Dendritic cell treated with granulocyte-macrophage colony-stimulating factor and Interleukin-4, amounts not matched to agents 40 ng/mL and 50 ng/mL, for 4 days (primary cell): ENCODE data around the gene ANKDD1A.
A peak's percentile ranks its signal among the peaks of the same experiment; 100 is the strongest.

Experiments used
- H3K27ac Mint-ChIP-seq: one replicate; pipeline ENCODE4 v1.8.0; 2022; ENCODE audit warnings: mild to moderate bottlenecking, mixed read lengths
- H3K27me3 Mint-ChIP-seq: one replicate; pipeline ENCODE4 v1.8.0; 2022; ENCODE audit warnings: mild to moderate bottlenecking, mixed read lengths
- H3K36me3 Mint-ChIP-seq: one replicate; pipeline ENCODE4 v1.8.0; 2022; ENCODE audit warnings: low read depth, mixed read lengths
- H3K4me1 Mint-ChIP-seq: one replicate; pipeline ENCODE4 v1.8.0; 2022; ENCODE audit warnings: low read depth, mixed read lengths
- H3K4me3 Mint-ChIP-seq: one replicate; pipeline ENCODE4 v1.8.0; 2022; ENCODE audit warnings: mild to moderate bottlenecking, moderate library complexity, mixed read lengths
- H3K9me3 Mint-ChIP-seq: one replicate; pipeline ENCODE4 v1.8.0; 2022; ENCODE audit warnings: mixed read lengths
- intact Hi-C: fragments of 100-400 bp; cut with micrococcal nuclease; formaldehyde crosslinking; loops from one replicate; pipeline ENCODE4 v1.15.0; 2022

ANKDD1A gene

GRCh38 chr15:64982472-64982871 is 70.8 kb downstream of the ANKDD1A start:
- H3K36me3 Mint-ChIP-seq: peaks cover 73% of the 10 kb centered on the region
- no peaks in the 10 kb centered on the region for H3K27me3 Mint-ChIP-seq
- intact Hi-C loops: loop anchor here (5.0 kb wide), 1 partner anchor 45 kb away; the partner anchor contains the start of gene MTFMT
- no peak overlapping the region for H3K4me3 Mint-ChIP-seq
- H3K27ac Mint-ChIP-seq: peak overlapping the region; percentile 43
- H3K9me3 Mint-ChIP-seq: no peaks in the 10 kb centered on the region
- H3K4me1 Mint-ChIP-seq: peaks cover 64% of the 10 kb centered on the region

- Mint-ChIP-seq H3K36me3 (peaks cover 67% of the 10 kb centered on the region), H3K27me3 (no peaks in the 10 kb centered on the region), H3K4me1 (peaks cover 65% of the 10 kb centered on the region), H3K9me3 (no peaks in the 10 kb centered on the region), H3K27ac (peak overlapping the region; percentile 91), H3K4me3 (peak overlapping the region; percentile 49)
- intact Hi-C loops: no loop called here
Observed at GRCh38 chr15:64985366-64986033, 73.8 kb downstream of the ANKDD1A start.

- peaks cover 62% of the 10 kb centered on the region for H3K4me1 Mint-ChIP-seq
- H3K9me3 Mint-ChIP-seq: no peaks in the 10 kb centered on the region
- intact Hi-C loops: no loop called here
- H3K4me3 Mint-ChIP-seq: peak overlapping the region; percentile 2
- no peaks in the 10 kb centered on the region for H3K27me3 Mint-ChIP-seq
- H3K27ac Mint-ChIP-seq: no peak overlapping the region
- peaks cover 53% of the 10 kb centered on the region for H3K36me3 Mint-ChIP-seq
Observed at GRCh38 chr15:64987136-64987535, 75.4 kb downstream of the ANKDD1A start.

GRCh38 chr15:64989416-64990167 is 77.9 kb downstream of the ANKDD1A start, which contains the start of gene SPG21:
TSS of gene SPG21 (minus strand) at chr15:64989914. CDS start at chr15:64983569, 6,345 bp downstream.
- Mint-ChIP-seq H3K4me3 (peak within 1 kb of the TSS; percentile 95), H3K36me3 (peaks cover 31% of the 10 kb centered on the region), H3K4me1 (peaks cover 53% of the 10 kb centered on the region), H3K9me3 (no peaks in the 10 kb centered on the region), H3K27me3 (no peaks in the 10 kb centered on the region), H3K27ac (peak within 1 kb of the TSS; percentile 93)
- intact Hi-C loops: loop anchor here (5.0 kb wide), 1 partner anchor 147 kb away; the partner anchor contains the start of gene PLEKHO2

- Mint-ChIP-seq H3K9me3 (no peaks in the 10 kb centered on the region), H3K4me1 (peaks cover 48% of the 10 kb centered on the region), H3K27ac (peak overlapping the region; percentile 93), H3K27me3 (no peaks in the 10 kb centered on the region), H3K4me3 (peak overlapping the region; percentile 95), H3K36me3 (peaks cover 31% of the 10 kb centered on the region)
- intact Hi-C loops: loop anchor here (5.0 kb wide), 1 partner anchor 148 kb away; the partner anchor contains the start of gene PLEKHO2
Observed at GRCh38 chr15:64990168-64990470, 78.4 kb downstream of the ANKDD1A start.

- Mint-ChIP-seq H3K27me3 (no peaks in the 10 kb centered on the region), H3K4me3 (no peak overlapping the region), H3K27ac (no peak overlapping the region), H3K4me1 (peaks cover 46% of the 10 kb centered on the region), H3K36me3 (peaks cover 30% of the 10 kb centered on the region), H3K9me3 (no peaks in the 10 kb centered on the region)
- intact Hi-C loops: loop anchor here (5.0 kb wide), 1 partner anchor 149 kb away; the partner anchor contains the start of gene PLEKHO2
Observed at GRCh38 chr15:64991536-64992135, 79.9 kb downstream of the ANKDD1A start.

GRCh38 chr15:64993290-64993689 is 81.6 kb downstream of the ANKDD1A start:
- H3K4me1 Mint-ChIP-seq: peaks cover 31% of the 10 kb centered on the region
- intact Hi-C loops: loop anchor here (5.0 kb wide), 1 partner anchor 151 kb away; the partner anchor contains the start of gene PLEKHO2
- no peaks in the 10 kb centered on the region for H3K27me3 Mint-ChIP-seq
- no peak overlapping the region for H3K27ac Mint-ChIP-seq
- no peaks in the 10 kb centered on the region for H3K9me3 Mint-ChIP-seq
- H3K36me3 Mint-ChIP-seq: peaks cover 14% of the 10 kb centered on the region
- H3K4me3 Mint-ChIP-seq: no peak overlapping the region

- Mint-ChIP-seq H3K36me3 (peaks cover 8% of the 10 kb centered on the region), H3K4me3 (no peak overlapping the region)
Observed at GRCh38 chr15:64997066-64997465, 85.4 kb downstream of the ANKDD1A start.

GRCh38 chr15:64997745-64998375 is 86.2 kb downstream of the ANKDD1A start:
- H3K27ac Mint-ChIP-seq: no peak overlapping the region
- peaks cover 15% of the 10 kb centered on the region for H3K36me3 Mint-ChIP-seq
- intact Hi-C loops: no loop called here
- H3K9me3 Mint-ChIP-seq: no peaks in the 10 kb centered on the region
- peaks cover 11% of the 10 kb centered on the region for H3K4me1 Mint-ChIP-seq
- no peaks in the 10 kb centered on the region for H3K27me3 Mint-ChIP-seq
- H3K4me3 Mint-ChIP-seq: no peak overlapping the region

More at GRCh38 chr15:64997066-64997465, 85.4 kb downstream of the ANKDD1A start:
- peaks cover 12% of the 10 kb centered on the region for H3K4me1 Mint-ChIP-seq
- no peaks in the 10 kb centered on the region for H3K27me3 Mint-ChIP-seq
- no peaks in the 10 kb centered on the region for H3K9me3 Mint-ChIP-seq
- no peak overlapping the region for H3K27ac Mint-ChIP-seq
- intact Hi-C loops: no loop called here

GRCh38 chr15:65004993-65005392 is 93.3 kb downstream of the ANKDD1A start:
- Mint-ChIP-seq H3K27me3 (no peaks in the 10 kb centered on the region), H3K27ac (no peak overlapping the region), H3K4me3 (no peak overlapping the region), H3K9me3 (no peaks in the 10 kb centered on the region), H3K4me1 (peaks cover 10% of the 10 kb centered on the region), H3K36me3 (peaks cover 61% of the 10 kb centered on the region)
- intact Hi-C loops: loop anchor here (5.0 kb wide), 1 partner anchor 273 kb away; no protein-coding TSS in a partner anchor

GRCh38 chr15:65006876-65007275 is 95.2 kb downstream of the ANKDD1A start:
- H3K9me3 Mint-ChIP-seq: no peaks in the 10 kb centered on the region
- H3K4me1 Mint-ChIP-seq: peaks cover 16% of the 10 kb centered on the region
- intact Hi-C loops: loop anchor here (5.0 kb wide), 1 partner anchor 275 kb away; no protein-coding TSS in a partner anchor
- H3K4me3 Mint-ChIP-seq: no peak overlapping the region
- H3K27me3 Mint-ChIP-seq: no peaks in the 10 kb centered on the region
- H3K36me3 Mint-ChIP-seq: peaks cover 73% of the 10 kb centered on the region
- no peak overlapping the region for H3K27ac Mint-ChIP-seq
